NCI-H2081 (cell line): ENCODE data around the gene ARMC3.

ENCODE experiments used
- DNase-seq, 2 experiments: peaks; one replicate each; lab custom pipeline; 2025; lab: John Stamatoyannopoulos, UW

ARMC3 gene

GRCh38 chr10:23078114-23078513 lies 150.3 kb downstream of the ARMC3 start:
- no peak for DNase-seq

- no peak for DNase-seq
Observed at GRCh38 chr10:23079700-23080099, 151.8 kb downstream of the ARMC3 start.

GRCh38 chr10:23080262-23080661 lies 152.4 kb downstream of the ARMC3 start:
- no peak for DNase-seq

GRCh38 chr10:23081221-23081750 lies 153.4 kb downstream of the ARMC3 start:
- DNase-seq, result no peak

GRCh38 chr10:23081891-23082290 lies 154.0 kb downstream of the ARMC3 start:
- DNase-seq, result no peak
